Left lung (tissue), 10 donors: ENCODE data around the gene SYTL3. TPM values are rescaled to one million over a fixed set of nuclear protein-coding genes. Genes with fewer than 3 reads are reported as not detected.
A peak's percentile ranks its signal among the peaks of the same experiment; 100 is the strongest.

ENCODE experiments used
- ATAC-seq: fragments of 200-7000 bp; cut with Tn5 transposase; one replicate; pipeline ENCODE4 v1.9.1; 2020; ENCODE audit warnings: moderate library complexity
- DNase-seq, 4 donors: peaks; one replicate each; pipeline ENCODE4 v3.0.0-alpha.2; 2013 to 2020
- H3K27ac ChIP-seq, 2 donors: fragments of 200-600 bp; sonication (generic) in 1 of 2; one replicate each; pipeline versions ENCODE4 v1.5.0 to v1.8.0; 2020 to 2021
- H3K27me3 ChIP-seq, 2 donors: fragments of 200-600 bp; sonication (generic) in 1 of 2; one replicate each; pipeline versions ENCODE4 v1.5.0 to v1.8.0; 2020 to 2021
- H3K36me3 ChIP-seq, 2 donors: fragments of 200-600 bp; sonication (generic) in 1 of 2; one replicate each; pipeline versions ENCODE4 v1.5.0 to v1.8.0; 2020 to 2021
- H3K4me1 ChIP-seq, 2 donors: fragments of 200-600 bp; one replicate each; pipeline ENCODE4 v1.8.0; 2021
- H3K4me3 ChIP-seq, 2 donors: fragments of 200-600 bp; sonication (generic) in 1 of 2; one replicate each; pipeline versions ENCODE4 v1.5.0 to v1.8.0; 2020 to 2021; ENCODE audit warnings: mild to moderate bottlenecking in 1 of 2
- H3K9me3 ChIP-seq, 2 donors: fragments of 200-600 bp; sonication (generic) in 1 of 2; one replicate each; pipeline versions ENCODE4 v1.5.0 to v1.8.0; 2020 to 2021
- intact Hi-C, 2 donors: fragments of 100-400 bp; cut with DNase I; formaldehyde crosslinking; loops; one replicate each; pipeline versions ENCODE4 v1.11.2 to v1.14.2; 2022
- polyA plus RNA-seq, 6 donors: library from polyadenylated mRNA; unstranded; fragments of 120-200 nt; gene quantifications; one replicate each; pipeline ENCODE4 v1.2.1, GENCODE V29; 2013; ENCODE audit not compliant: insufficient read length in 6 of 6
- total RNA-seq, 2 donors: library from RNA; stranded (reverse); fragmentation: NEBNext Ultra II Directional; extraction: Animal tissue kit (Norgen Biotek cat#: 25700); gene quantifications; one replicate each; pipeline ENCODE4 v1.2.1, GENCODE V29; 2021
- TF ChIP-seq, protein P1 (sequence below), 2 donors: fragments of 200-600 bp; sonication (generic) in 1 of 2; IDR thresholded peaks; one replicate each; pipeline versions ENCODE4 v1.5.0 to v1.8.0; 2021; ENCODE audit warnings: antibody characterized with exemption in 2 of 2
- donor health status: DM: no; HTN: yes; CAD: no.
- donor health status: DM: no; HTN: no; CAD: no.

Gene SYTL3
- total and polyA plus RNA-seq, 8 donors = 6.5 to 10.3 (median 8.3) TPM

GRCh38 chr6:158770533-158771330, 120.9 kb downstream of the SYTL3 start:
- Histone ChIP-seq H3K4me1 (peaks cover 0 to 10% of the 10 kb centered on the region in 2 donors), H3K4me3 (no peak overlapping the region), H3K27ac (no peak overlapping the region), H3K36me3 (peaks cover 3 to 100% of the 10 kb centered on the region in 2 donors), H3K9me3 (no peaks in the 10 kb centered on the region), H3K27me3 (no peaks in the 10 kb centered on the region)
- DNase-seq (no peak), ATAC-seq (no peak)
- intact Hi-C loops = no loop called here
- TF ChIP-seq, protein P1, sequence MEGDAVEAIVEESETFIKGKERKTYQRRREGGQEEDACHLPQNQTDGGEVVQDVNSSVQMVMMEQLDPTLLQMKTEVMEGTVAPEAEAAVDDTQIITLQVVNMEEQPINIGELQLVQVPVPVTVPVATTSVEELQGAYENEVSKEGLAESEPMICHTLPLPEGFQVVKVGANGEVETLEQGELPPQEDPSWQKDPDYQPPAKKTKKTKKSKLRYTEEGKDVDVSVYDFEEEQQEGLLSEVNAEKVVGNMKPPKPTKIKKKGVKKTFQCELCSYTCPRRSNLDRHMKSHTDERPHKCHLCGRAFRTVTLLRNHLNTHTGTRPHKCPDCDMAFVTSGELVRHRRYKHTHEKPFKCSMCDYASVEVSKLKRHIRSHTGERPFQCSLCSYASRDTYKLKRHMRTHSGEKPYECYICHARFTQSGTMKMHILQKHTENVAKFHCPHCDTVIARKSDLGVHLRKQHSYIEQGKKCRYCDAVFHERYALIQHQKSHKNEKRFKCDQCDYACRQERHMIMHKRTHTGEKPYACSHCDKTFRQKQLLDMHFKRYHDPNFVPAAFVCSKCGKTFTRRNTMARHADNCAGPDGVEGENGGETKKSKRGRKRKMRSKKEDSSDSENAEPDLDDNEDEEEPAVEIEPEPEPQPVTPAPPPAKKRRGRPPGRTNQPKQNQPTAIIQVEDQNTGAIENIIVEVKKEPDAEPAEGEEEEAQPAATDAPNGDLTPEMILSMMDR (IDR thresholded peaks at IDR 0.05) = no peak

DNA sequence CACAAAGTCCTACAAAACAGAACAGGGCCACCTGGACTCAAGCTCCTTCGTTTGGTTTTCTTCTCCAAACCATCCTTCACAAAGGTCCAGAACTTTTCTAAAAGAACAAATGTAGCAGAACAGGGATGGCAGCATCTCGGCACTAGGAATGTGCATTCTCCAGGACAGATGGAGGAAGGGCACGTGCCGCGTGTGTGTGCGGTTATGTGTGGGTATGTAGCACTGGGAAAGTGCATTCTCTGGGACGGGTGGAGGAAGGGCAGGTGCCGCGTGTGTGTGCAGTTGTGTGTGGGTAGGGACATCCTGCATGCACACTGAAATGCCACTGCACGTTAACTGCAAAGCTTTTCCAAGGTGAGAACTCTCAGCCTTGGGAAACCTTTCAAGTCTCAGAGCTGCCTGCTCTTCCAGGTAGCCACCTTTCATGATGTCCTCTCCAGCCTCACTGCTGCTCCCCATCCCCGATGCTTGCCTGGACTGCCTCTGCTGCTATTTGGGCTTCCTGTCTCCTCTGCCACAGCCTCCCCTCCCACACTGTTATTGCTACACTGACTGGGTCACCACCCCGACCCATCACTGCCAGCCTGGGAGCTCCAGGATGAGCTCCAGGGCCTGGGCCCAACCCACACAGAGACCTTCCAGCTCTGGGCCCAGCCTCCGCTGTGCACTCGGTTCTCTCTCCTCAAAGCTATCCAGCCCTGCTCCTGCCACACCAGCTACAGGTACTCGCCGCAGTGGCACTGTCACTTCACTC, 121.7 kb downstream of the SYTL3 start:
- no peak overlapping the region for H3K27ac ChIP-seq
- TF ChIP-seq, protein P1 (IDR thresholded peaks at IDR 0.05) = no peak
- no peak for ATAC-seq
- intact Hi-C loops = no loop called here
- H3K4me1 ChIP-seq = peaks cover 0 to 10% of the 10 kb centered on the region in 2 donors
- no peaks in the 10 kb centered on the region for H3K9me3 ChIP-seq
- DNase-seq = no peak
- H3K4me3 ChIP-seq = no peak overlapping the region
- H3K36me3 ChIP-seq = peaks cover 3 to 100% of the 10 kb centered on the region in 2 donors
- no peaks in the 10 kb centered on the region for H3K27me3 ChIP-seq

- intact Hi-C loops = no loop called here
- no peak overlapping the region for H3K27ac ChIP-seq
- DNase-seq = no peak
- no peaks in the 10 kb centered on the region for H3K27me3 ChIP-seq
- H3K36me3 ChIP-seq = peaks cover 3 to 100% of the 10 kb centered on the region in 2 donors
- peaks cover 0 to 10% of the 10 kb centered on the region in 2 donors for H3K4me1 ChIP-seq
- H3K4me3 ChIP-seq = no peak overlapping the region
- ATAC-seq = no peak
- TF ChIP-seq, protein P1 (IDR thresholded peaks at IDR 0.05) = no peak
- no peaks in the 10 kb centered on the region for H3K9me3 ChIP-seq
These were observed 122.3 kb downstream of the SYTL3 start for GRCh38 chr6:158772172-158772571.

DNA sequence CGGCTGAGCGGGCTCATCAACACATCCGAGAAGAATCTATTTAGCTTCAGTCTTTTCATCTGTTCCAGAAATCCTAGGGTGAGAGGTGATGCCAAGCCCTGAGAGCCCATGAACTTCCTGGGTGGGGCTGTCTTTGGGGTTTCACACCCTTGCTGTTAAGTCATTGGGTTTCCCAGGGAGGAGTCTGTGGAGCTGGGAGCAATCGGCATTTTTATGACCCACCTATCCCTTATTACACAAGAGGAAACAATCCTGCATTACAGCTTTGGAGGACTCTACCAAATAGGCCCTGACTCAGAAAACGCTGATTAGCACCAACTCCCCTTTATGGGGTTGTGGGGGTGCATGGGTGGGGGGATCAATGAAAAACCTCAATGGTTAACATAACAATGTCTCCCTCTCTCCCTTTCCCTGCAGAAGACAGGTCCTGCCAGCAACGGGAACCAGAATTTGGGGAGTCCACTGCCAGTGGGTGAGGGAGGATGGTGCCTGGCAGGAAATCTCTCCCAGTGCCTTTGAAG, 123.1 kb downstream of the SYTL3 start:
- Histone ChIP-seq H3K27ac (no peak overlapping the region), H3K27me3 (no peaks in the 10 kb centered on the region), H3K36me3 (peaks cover 3 to 100% of the 10 kb centered on the region in 2 donors), H3K9me3 (no peaks in the 10 kb centered on the region), H3K4me1 (peaks cover 0 to 10% of the 10 kb centered on the region in 2 donors), H3K4me3 (no peak overlapping the region)
- TF ChIP-seq, protein P1 (IDR thresholded peaks at IDR 0.05) = no peak
- peak; percentile 13 for ATAC-seq
- no peak for DNase-seq
- intact Hi-C loops = no loop called here
